Posterior vena cava (tissue), 2 donors: Measurements from ENCODE around the gene ZMYM2. TPM values are rescaled to one million over a fixed set of nuclear protein-coding genes. Genes with fewer than 3 reads are reported as not detected.

Source experiments
- DNase-seq: peaks from one replicate; pipeline ENCODE4 v3.0.0-alpha.2; 2020; ENCODE audit warnings: low spot score
- intact Hi-C, 2 donors: fragments of 100-400 bp; cut with DNase I; formaldehyde crosslinking; loops; one replicate each; pipeline versions ENCODE4 v1.14.1 to v1.14.2; 2022 to 2023
- total RNA-seq, 2 donors: library from RNA; stranded (reverse); fragmentation: NEBNext Ultra II Directional; extraction: Animal tissue kit (Norgen Biotek cat#: 25700); gene quantifications; one replicate each; pipeline ENCODE4 v1.2.1, GENCODE V29; 2021
- donor health status: DM: yes; HTN: yes; CAD: no.
- donor health status: DM: yes; HTN: yes; CAD: no.

ZMYM2 gene
- total RNA-seq, 2 donors from 2014 or later, result 67.8 to 75.4 TPM

DNA sequence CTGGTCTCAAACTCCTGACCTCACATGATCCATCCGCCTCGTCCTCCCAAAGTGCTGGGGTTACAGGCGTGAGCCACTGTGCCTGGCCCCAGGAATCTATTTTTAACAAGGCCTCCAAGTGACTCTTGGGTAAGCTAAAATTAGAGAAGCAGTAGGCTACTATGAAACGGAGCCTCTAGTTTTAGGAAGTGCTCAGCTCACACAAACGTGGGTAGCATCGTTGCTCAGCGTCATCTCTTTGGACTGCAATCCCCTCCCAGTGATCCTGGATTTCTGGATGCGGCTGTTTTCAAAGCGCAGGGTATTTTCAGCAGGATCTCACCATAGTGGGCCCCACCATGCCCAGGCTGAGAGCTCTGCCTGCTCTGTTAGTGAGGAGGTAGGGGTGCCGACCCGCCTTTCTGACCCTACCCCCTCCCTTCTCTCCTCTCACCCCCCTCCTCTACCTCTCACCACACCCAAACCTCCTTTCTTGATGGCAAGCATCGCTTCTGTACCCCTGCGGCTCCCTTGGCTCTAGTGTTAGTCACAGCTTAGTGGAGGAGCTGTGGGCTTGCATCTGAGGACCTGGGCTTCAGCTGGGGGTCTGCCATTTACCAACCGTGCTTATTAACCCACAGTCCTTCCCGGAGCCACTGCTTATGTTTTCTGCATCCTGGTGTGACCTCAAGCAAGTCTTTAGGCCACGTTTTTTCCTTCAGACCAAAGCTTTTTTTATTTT, 168.2 kb downstream of the ZMYM2 start:
- peak; percentile 75 for DNase-seq
- intact Hi-C loops, result no loop called here

DNA sequence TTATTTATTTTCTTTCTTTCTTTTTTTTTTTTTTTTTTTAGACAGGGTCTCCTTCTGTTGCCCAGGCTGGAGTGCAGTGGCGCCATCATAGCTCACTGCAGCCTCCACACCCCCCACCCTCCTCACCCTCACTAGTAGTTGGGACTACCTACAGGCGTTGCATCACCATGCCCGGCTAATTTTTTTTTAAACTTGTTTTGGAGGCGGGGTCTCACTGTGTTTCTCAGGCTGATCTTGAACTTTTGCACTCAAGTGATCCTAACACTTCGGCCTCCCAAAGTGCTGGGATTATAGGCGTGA, 168.7 kb downstream of the ZMYM2 start:
- intact Hi-C loops, result no loop called here

DNA sequence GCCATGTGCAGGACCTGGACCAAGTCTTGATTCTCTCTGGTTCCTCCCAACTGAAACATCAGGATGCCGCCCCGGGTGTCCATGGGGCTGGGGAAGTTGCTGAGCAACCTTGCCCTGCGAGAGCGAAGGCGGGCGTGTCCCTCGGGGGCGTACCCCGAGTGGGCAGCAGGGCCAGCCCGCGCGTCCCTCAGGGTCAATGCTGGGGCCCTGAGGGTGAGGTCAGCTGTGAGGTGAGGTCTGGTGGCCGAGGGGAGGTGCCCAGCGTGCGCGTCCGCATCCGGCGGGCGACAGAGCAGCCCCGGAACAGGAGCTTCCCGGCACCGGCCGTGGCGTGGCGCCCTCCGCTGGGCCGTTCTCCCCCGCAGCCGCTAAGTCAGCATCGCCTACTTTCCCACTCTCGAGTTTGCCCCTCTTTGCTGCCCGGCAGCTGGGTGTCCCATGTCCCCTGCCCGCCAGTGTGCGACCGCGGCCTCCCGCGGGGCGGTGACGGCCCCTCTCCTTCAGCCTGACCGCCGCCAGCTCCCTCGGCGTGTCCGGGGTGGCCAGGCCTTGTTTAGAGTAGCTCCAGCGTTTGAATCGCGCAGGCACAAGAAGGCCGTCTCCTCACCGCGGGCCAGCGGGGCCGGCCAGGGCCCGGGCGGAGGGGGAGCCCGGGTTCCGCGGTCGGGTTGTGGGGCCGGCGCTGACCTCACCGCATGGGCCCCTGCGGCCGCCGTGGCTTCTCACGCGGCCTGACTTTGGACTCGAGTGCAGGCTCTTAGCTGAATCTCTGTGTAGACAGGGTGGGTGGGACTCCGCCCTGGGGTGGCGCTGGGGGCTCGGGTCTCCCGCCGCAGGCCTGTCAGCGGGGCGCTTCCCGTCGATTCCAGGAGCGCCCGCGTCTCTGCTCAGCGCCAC, 169.3 kb downstream of the ZMYM2 start:
- intact Hi-C loops, result no loop called here
- DNase-seq, result peak; percentile 93

More for the DNA sequence above, 168.7 kb downstream of the ZMYM2 start:
- peak; percentile 16 for DNase-seq

DNA sequence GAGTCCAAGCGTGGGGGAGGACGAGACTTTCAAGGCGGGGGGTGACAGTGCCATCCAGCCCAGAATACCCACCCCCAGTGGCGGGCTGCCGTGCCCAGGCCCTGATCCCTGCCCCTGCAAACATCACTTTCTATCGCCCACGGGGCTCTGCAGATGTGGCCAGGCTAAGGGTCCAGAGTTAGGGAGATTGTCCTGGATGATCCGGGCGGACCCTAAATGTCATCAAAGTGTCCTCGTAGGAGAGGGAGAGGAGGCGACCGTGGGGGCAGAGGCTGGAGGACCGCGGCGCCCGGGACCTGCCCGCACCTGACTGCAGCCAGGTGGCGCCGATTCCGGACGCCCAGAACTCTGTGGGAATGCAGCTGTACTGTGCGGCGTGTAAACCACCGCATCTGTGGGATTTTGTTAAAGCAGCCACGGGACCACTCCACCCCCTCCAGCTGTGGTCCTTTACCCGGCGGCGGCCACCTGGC, 170.0 kb downstream of the ZMYM2 start:
- intact Hi-C loops, result no loop called here

DNA sequence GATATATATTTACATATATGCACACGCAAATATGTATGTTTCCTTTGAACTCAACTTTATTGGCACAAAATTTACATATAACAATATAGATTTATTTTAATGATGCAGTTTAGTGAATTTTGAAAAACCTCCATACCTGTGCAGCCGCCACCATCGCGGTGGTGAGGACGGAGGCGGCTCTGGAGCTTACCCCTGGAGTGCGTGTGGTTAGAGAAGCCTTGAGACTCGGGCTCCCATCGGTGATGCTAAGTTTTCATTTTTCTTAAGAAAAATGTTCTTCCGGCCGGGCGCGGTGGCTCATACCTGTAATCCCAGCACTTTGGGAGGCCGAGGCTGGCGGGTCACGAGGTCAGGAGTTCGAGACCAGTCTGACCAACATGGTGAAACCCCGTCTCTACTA, 170.5 kb downstream of the ZMYM2 start:
- intact Hi-C loops, result no loop called here
- peak; percentile 49 for DNase-seq

More for the DNA sequence above, 170.0 kb downstream of the ZMYM2 start:
- peak; percentile 78 for DNase-seq

DNA sequence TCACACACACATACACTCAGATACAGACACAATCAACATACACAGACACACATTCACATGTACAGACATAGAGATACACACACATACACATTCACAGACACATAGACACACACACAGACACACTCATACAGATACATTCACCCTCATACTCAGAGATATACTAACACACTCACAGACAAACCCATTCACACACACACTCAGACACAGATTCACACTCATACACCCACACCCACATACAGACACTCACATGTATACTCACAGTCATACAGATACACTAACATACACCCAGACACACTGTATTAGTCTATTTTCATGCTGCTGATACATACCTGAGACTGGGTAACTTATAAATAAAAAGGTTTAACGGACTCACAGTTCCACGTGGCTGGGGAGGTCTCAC, 171.5 kb downstream of the ZMYM2 start:
- intact Hi-C loops, result loop anchor here in 1 of 2 donors (2.0 kb wide), 1 partner anchor 69 kb away; no protein-coding TSS in a partner anchor
- no peak for DNase-seq

DNA sequence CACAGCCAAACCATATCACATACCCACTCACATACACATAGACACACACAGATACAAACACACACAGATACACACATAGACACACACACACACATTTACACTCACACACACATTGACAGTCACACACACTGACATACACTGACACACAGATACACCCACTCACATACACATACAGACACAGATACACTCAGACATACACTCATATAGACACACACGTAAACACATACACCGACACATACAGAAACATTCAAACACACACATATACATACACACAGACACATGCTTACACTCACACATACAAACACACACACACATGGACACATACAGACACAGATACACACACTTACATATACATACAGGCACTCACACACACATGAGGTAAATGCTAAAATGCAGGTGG, 172.1 kb downstream of the ZMYM2 start:
- intact Hi-C loops, result loop anchor here in 1 of 2 donors (2.0 kb wide), 1 partner anchor 70 kb away; no protein-coding TSS in a partner anchor
- no peak for DNase-seq

DNA sequence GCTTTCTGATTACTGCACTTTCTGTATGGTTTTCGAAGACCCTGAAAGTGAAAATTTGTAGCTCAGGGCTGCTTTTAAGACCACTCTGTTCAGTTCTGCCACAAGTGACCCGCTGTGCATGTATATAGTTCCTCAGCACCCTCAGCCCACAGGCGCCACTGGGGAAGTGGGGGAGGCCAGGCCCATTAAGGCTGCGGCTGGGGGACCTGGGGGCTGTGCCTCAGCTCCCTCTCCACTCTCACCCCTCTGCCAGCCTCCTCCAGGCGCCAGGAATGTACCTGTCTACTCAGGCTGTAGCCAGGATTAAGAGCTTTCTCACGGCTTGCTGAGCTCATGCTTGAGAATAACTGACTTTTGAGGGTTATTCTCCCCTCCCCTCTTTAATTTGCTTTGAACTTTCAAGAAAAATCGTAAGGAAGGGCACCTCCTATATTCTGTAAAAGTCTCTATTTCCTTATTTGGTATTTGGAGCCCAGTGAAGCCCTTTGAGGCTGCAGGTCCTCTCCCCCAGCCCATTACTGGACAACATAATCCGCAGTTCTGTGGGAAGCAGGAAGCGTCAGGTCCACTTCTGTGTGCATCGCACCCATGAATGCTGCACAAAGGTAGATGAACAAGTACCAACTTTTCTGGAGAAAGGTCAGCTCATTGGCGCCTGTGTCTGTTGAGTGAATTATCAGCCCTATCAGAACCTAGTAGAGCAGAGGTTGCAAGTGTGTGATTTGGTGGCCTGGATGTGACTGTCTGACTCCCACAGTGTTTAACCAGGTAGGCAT, 172.7 kb downstream of the ZMYM2 start:
- DNase-seq, result peak; percentile 65
- intact Hi-C loops, result loop anchor here in 1 of 2 donors (2.0 kb wide), 1 partner anchor 70 kb away; no protein-coding TSS in a partner anchor

DNA sequence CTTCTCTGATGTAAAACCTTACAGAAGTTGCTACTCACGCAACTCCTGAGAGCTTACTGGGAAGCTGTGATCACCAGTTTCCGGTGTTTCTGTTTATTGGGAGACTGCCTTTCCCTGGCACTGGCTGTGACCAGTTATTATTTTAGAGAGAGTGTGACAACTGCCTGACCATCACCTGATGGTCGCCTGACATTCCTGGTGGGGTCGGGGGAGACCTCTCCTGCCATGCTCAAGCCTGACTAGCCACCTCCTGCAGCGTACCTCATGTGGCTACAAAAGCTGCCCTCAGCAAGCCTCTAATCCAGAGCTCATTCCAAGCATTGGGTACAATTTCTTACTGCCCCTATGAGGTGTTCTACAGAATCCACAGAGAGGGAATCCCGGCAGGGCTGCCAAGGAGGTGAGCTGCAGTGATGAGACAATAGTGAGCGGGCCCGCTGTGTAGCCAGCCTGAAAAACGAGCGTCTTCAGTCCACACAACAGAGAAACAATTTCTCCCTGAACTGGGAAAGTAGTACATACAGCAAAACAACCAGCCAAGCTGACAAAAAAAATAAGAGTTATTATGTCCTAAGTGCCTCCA, 173.6 kb downstream of the ZMYM2 start:
- intact Hi-C loops, result no loop called here
- DNase-seq, result peak; percentile 53

DNA sequence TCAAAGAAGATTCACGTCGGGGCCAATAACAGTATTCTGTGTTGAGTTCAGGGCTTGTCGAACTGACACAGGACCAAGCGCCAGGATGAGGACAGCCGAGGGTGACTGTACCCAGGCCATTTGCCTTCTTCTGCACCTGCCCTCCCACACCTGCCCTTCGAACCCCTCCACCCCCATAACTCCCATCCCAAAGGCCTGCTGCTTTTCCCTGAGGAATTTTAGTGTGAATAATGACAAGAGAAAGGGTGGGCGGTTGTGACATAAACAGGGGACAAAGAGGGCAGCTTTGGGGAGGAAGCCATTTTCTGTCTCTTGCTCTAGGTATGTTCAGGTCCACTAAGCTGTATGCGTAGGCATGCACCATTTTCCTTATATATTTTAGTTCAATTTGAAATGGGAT, 176.2 kb downstream of the ZMYM2 start:
- no peak for DNase-seq
- intact Hi-C loops, result no loop called here

DNA sequence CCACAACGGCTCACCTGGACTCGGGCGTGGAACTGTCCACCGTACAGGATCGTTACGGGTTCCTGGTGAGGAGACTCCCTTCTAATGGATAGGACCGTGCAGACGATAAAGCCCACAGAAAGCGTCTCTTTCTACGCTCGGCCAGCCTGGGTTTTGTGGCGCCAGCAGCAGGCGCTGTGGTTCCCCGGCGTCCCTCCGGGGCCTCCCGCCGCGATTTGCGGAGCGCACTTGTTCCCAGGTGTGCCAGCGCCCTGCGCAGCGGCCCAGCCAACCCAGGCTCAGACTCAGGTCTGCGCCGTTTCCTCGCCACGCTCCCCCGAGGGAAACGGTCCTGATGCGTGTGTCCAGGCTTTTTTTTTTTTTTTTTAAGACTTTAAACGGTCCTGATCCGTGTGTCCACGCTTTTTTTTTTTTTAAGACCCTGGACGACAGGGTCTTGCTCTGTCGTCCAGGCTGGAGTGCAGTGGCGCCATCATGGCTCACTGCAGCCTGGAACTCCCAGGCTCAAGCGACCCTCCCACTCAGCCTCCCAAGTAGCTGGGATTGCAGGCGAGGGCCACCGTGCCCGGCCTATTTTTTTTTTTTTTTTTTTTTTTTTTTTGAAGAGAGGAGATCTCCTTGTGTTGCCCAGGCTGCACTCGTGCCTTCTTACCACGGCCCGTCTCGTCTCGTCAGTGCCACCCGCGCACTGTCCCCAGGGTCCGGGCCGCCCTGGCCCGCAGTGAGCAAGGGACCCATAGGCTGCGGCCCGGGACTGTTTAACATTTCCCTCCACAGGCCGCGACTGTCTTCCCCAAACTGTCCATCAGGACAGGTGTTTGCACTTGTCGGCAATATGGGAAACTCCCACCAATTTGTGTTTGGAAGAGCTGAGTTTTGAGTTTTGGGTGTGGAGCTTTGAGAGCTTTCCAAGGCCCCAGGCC, 178.5 kb downstream of the ZMYM2 start:
- intact Hi-C loops, result no loop called here
- peak; percentile 56 for DNase-seq

DNA sequence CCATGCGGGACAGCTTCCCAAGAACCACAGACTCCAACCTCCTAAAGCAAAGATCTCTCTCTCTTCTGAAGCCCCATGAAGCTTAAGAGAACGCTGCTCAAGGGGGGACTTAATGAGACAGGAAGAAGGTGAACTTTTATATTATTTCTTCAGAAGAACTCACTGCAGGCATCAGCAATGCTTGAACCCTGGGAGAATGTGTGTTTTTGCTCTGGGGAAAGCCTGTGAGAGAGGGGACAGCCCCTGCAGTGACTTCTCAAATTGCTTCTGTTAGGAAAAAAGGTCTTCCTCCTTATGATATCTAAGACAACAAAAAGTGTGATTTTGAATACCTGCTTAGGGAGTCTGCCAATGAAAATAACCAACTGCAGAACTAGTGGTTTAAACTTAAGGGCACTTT, 179.3 kb downstream of the ZMYM2 start:
- intact Hi-C loops, result no loop called here
- DNase-seq, result no peak

DNA sequence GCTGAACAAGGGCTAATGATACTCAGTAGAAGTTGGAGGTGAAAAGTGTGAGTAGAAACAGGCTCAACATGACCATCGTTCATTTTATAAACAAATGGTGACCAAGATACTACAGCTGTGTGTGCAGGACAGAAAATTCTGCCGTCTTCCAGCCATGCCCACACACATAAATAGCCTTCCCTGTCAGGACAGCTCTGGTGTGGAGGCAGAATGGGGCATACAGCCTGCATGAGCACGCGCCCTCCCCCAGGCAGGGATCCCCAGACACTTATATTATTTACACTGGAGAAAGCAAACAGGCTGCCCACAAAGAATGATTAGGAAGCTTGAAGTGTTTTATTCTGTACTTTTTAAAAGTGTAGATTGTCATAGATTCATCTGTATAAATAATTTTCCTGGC, 182.0 kb downstream of the ZMYM2 start:
- intact Hi-C loops, result no loop called here
- DNase-seq, result no peak

Other genes starting within 250 kb of the ZMYM2 start
- 10 to 100 TPM; 31.0 to 38.5 TPM for gene PSPC1, start 175.8 kb upstream of the ZMYM2 start, total RNA-seq
- 10 to 100 TPM in 1 of 2 donors, 1 to 10 TPM in 1; 9.2 to 12.0 TPM for gene ZMYM5, start 95.1 kb upstream of the ZMYM2 start, total RNA-seq
- not detected for gene GJA3, start 202.3 kb downstream of the ZMYM2 start, total RNA-seq
- gene GJB2, start 234.2 kb downstream of the ZMYM2 start, total RNA-seq, result under 1 TPM; 0.14 to 0.32 TPM